SK-N-SH (cell line): ENCODE measurements around the gene ROBO3.

Experiments used
- GABPA ChIP-seq: IDR thresholded peaks from 2 replicates; pipeline ENCODE4 v1.4.0; 2012; ENCODE audit warnings: low read depth, mild to moderate bottlenecking
- RXRA ChIP-seq: IDR thresholded peaks from 2 replicates; pipeline ENCODE4 v1.4.0; 2012; ENCODE audit warnings: low read depth, mild to moderate bottlenecking, borderline replicate concordance
- SMC3 ChIP-seq: IDR thresholded peaks from 2 replicates; pipeline ENCODE4 v1.6.1; 2012; ENCODE audit warnings: low read depth, low read length, improper control_type of control experiment
- TAF1 ChIP-seq: IDR thresholded peaks from 2 replicates; pipeline ENCODE4 v1.6.1; 2012; ENCODE audit warnings: low read depth, mild to moderate bottlenecking, low read length, moderate library complexity, borderline replicate concordance
- TCF12 ChIP-seq: IDR thresholded peaks from 2 replicates; pipeline ENCODE4 v1.4.0; 2012
- TF ChIP-seq, protein P1 (sequence below): fragments of 200-600 bp; sonication (generic); IDR thresholded peaks from 2 replicates; pipeline ENCODE4 v1.6.1; 2017; ENCODE audit warnings: antibody characterized with exemption, mild to moderate bottlenecking, moderate library complexity
- TF ChIP-seq, protein P2 (sequence below): IDR thresholded peaks from 2 replicates; pipeline ENCODE4; 2012
- TF ChIP-seq, protein P3 (sequence below): IDR thresholded peaks from 2 replicates; pipeline ENCODE4 v1.6.1; 2012; ENCODE audit warnings: mild to moderate bottlenecking, low read depth, low read length, moderate library complexity

DNA sequence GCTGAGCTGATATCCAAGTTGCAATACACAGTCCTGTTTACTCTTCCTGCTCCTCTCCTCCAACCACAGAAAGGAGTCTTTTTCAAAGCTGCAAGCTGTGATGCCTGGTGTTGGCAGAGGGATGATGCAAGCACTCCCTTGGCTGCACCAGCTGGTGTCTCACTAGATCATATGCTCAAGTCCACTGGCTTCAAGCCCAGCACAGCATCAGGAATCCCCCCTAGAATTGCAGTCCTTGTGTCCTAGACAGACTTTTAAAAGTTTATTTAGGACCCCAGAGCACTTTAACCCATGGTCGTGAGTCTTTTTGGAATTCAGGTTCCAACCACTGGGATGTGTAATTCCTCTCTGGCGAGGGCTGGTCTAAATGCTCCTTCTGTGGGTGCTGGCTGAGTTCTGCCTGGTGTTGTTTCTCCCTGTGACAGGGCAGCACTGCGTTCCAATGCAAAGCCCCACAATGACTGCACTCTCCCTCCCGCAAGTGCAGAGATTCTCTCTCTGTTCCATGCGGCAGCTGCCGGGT, 51.9 kb downstream of the ROBO3 start:
- TF ChIP-seq, protein P1, sequence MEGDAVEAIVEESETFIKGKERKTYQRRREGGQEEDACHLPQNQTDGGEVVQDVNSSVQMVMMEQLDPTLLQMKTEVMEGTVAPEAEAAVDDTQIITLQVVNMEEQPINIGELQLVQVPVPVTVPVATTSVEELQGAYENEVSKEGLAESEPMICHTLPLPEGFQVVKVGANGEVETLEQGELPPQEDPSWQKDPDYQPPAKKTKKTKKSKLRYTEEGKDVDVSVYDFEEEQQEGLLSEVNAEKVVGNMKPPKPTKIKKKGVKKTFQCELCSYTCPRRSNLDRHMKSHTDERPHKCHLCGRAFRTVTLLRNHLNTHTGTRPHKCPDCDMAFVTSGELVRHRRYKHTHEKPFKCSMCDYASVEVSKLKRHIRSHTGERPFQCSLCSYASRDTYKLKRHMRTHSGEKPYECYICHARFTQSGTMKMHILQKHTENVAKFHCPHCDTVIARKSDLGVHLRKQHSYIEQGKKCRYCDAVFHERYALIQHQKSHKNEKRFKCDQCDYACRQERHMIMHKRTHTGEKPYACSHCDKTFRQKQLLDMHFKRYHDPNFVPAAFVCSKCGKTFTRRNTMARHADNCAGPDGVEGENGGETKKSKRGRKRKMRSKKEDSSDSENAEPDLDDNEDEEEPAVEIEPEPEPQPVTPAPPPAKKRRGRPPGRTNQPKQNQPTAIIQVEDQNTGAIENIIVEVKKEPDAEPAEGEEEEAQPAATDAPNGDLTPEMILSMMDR = no peak
- TF ChIP-seq SMC3 = no peak
- no peak for TF ChIP-seq TCF12
- TF ChIP-seq, protein P2, sequence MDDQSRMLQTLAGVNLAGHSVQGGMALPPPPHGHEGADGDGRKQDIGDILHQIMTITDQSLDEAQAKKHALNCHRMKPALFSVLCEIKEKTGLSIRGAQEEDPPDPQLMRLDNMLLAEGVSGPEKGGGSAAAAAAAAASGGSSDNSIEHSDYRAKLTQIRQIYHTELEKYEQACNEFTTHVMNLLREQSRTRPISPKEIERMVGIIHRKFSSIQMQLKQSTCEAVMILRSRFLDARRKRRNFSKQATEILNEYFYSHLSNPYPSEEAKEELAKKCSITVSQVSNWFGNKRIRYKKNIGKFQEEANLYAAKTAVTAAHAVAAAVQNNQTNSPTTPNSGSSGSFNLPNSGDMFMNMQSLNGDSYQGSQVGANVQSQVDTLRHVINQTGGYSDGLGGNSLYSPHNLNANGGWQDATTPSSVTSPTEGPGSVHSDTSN = no peak
- no peak for TF ChIP-seq RXRA
- TF ChIP-seq, protein P3, sequence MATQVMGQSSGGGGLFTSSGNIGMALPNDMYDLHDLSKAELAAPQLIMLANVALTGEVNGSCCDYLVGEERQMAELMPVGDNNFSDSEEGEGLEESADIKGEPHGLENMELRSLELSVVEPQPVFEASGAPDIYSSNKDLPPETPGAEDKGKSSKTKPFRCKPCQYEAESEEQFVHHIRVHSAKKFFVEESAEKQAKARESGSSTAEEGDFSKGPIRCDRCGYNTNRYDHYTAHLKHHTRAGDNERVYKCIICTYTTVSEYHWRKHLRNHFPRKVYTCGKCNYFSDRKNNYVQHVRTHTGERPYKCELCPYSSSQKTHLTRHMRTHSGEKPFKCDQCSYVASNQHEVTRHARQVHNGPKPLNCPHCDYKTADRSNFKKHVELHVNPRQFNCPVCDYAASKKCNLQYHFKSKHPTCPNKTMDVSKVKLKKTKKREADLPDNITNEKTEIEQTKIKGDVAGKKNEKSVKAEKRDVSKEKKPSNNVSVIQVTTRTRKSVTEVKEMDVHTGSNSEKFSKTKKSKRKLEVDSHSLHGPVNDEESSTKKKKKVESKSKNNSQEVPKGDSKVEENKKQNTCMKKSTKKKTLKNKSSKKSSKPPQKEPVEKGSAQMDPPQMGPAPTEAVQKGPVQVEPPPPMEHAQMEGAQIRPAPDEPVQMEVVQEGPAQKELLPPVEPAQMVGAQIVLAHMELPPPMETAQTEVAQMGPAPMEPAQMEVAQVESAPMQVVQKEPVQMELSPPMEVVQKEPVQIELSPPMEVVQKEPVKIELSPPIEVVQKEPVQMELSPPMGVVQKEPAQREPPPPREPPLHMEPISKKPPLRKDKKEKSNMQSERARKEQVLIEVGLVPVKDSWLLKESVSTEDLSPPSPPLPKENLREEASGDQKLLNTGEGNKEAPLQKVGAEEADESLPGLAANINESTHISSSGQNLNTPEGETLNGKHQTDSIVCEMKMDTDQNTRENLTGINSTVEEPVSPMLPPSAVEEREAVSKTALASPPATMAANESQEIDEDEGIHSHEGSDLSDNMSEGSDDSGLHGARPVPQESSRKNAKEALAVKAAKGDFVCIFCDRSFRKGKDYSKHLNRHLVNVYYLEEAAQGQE = no peak
- TF ChIP-seq TAF1 = no peak
- no peak for TF ChIP-seq GABPA
